ENCODE measurements around the gene RAMP2.
A peak's percentile ranks its signal among the peaks of the same experiment; 100 is the strongest.
"Not testable (repeated sequence)": the region's sequence is repeated elsewhere in the genome, so short reads cannot be mapped to it uniquely, and the experiment has no call there.

RAMP2 gene, protein sequence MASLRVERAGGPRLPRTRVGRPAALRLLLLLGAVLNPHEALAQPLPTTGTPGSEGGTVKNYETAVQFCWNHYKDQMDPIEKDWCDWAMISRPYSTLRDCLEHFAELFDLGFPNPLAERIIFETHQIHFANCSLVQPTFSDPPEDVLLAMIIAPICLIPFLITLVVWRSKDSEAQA

DNA sequence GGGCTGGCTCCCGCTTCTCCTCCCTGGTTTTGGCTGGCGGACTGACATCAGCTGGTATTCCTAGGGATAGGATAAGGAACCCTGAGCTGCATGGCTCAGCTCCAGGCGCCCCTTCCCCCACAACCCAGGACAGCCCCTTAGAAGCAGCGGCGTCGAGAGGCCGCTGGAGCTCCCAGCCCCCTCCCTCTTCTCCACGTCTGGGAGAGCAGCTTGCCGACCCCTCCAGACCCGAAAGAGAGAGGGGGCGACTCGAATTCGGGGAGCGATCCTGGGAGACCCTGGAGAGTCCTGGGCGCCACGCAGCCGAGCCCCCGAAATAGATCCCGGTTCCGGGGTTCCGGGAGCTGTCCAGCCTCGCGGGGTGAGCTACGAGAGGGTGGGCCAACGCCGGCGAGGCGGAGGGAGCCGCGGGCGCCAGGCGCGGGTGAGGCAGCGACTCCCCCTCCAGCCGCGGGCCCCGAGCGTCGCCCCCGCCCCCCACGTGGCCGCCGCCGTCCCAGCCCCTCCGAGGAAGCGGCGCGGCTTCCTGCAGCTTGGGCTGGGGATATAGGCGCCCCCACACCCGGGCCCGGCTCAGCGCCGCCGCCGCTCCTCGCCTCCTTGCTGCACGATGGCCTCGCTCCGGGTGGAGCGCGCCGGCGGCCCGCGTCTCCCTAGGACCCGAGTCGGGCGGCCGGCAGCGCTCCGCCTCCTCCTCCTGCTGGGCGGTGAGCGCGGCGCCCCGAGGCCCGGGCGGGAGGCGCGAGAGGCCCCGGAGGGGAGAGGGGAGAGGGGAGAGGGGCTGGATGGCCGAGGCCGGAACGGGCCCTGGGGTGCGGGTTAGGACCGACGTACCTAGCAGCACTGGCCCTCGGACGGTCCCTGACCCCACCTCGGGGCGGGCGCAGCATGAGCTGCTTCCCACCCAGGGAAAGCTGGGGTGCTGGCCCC, at the start of gene RAMP2:
RAMP2 (plus strand) TSS at position 576 of the 930 bp plus-strand sequence; CDS start at position 611, 35 bp downstream.
- peak; percentile 43 for DNase-seq (ENCODE audit: low read depth, low spot score)

GRCh38 chr17:42720996-42721583, 39.9 kb upstream of the RAMP2 start:
- peak; percentile 12 for DNase-seq (ENCODE audit: low read depth, low spot score)

- no peak for DNase-seq (ENCODE audit: low read depth, low spot score)
Measured at GRCh38 chr17:42723636-42724035, 37.4 kb upstream of the RAMP2 start.

DNA sequence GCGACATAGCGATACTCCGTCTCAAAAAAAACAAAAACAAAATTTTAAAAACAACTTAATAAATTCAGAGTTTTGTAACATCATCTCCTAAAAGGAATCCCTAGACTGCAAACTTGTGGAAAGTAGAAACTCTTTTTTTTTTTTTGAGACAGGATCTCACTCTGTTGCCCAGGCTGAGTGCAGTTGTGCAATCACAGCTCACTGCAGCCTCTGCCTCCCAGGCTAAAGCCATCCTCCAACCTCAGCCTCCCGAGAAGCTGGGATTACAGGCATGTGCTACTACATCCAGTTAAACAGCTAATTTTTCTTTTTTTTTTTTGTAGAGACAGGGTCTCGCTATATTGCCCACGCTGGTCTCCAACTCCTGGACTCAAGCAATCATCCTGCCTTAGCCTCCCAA, 35.9 kb upstream of the RAMP2 start:
- no peak for DNase-seq (ENCODE audit: low read depth, low spot score)

DNA sequence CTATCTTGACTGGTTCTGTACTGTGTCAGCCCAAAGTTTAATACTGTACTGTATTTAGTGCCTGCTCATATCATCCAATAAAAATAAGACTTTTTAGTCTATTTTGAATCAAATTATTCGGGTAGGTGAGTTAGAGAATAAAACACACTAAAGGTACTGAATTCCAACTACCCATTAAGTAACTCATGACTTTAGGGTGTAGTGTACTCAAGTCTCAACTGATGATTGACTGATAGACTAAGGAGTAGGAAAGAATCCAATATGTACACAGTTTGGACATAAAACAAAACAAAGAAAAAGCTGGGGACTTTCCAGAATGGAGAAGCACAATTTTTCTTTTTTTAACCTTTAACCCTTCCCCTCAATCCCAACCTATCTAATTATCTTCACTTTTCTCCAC, 20.3 kb upstream of the RAMP2 start:
- no peak for DNase-seq (ENCODE audit: low read depth, low spot score)

- DNase-seq (ENCODE audit: low read depth, low spot score), result not testable (repeated sequence)
Measured at GRCh38 chr17:42742916-42743315, 18.1 kb upstream of the RAMP2 start.

DNA sequence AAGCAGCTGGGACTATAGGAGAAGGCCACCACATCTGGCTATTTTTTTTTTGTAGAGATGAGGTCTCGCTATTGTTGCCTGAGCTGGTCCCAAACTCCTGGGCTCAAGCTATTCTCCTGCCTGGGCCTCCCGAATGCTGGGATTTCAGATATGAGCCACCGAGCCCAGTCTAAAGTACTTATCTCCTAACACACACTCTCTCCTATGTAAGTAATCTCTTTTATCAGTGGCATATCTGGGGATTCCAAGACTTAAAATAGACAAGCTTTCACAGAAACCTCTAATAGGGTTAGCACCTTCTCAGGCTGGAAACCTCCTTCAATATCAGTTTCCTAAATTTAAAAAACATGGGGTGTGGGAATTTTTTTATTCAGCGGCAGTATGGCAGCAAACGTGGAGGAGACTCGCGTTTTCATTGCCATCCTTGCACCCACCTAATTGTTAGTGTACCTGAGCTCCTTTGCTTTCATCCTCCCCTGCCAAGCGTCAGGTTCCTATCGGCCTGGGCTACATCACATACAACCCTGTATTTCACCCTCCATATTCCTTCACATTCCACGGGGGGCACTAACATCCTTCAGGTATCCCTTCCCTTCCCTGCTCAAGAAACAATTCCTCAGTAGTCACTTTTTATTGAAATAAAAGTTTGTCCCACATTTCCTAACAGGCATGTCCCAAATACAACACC, 17.3 kb upstream of the RAMP2 start:
- DNase-seq (ENCODE audit: low read depth, low spot score), result no peak

DNA sequence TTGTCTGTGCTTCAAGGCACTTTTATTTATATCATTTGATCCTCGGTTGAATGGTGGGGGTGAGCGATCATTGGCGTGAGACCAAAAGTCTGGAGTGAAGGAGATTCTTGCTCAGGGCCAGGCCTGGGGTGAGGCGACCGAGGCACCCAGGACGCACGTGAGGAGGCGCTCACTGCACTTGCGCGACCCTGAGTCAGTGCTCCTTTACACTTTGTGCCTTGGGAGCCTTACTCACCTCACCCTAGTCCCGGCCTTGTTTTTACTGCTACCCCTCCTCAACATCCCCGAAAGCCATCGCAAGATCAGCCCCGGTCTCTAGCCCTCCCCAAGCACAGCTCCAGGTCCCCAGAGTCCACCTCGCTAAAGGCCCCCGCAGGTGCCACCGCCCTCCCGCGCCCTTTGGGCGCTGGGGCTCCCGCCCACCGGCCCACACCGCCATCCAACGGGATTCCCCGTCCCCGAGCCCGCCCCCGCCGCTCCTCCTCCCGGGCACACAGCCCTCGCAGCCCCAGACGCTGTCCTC, 16.7 kb upstream of the RAMP2 start:
- DNase-seq (ENCODE audit: low read depth, low spot score), result peak; percentile 81

DNA sequence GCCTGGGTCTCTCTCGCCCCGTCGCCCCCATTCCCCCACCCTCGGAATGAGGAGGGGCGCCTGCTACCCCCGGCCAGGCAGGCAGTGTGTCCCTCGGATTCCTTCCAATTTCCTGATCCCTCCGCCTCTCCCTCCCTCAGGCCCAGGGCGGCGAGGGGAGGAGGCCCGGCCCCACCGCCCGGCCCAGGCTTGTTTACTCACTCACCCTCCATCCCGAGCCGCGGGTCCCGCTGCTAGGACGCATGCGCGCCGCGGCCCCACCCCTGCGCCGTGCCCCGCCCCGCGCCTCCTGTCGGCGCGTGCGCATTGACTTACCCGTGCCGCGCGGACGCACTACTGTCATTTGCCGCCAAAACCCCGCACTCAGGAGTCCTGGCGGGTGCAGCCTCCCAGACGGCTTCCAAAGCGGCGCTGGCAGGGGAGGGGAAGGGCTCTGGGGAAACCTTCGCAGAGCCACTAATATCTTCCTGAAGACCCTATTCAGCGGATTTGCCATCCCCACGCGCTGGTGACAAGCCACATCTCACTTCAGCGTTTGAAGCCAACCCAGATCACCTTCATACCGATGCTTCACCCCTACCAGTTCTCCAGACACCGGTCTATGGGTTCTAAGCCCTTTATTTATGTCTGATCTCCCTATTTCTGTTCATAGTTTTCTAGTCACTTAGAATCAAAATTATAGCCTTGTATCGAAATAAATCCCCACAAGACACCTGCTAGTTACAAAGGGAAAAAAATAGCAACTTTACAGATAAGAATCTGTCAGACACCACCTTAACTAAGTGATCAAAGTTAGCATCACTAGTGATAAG, 16.0 kb upstream of the RAMP2 start, which contains the start of gene EZH1:
EZH1 (minus strand) TSS at position 235 of the 812 bp plus-strand sequence. CDS start 16,099 bp downstream, outside the sequence.
- DNase-seq (ENCODE audit: low read depth, low spot score), result peak; percentile 97

DNA sequence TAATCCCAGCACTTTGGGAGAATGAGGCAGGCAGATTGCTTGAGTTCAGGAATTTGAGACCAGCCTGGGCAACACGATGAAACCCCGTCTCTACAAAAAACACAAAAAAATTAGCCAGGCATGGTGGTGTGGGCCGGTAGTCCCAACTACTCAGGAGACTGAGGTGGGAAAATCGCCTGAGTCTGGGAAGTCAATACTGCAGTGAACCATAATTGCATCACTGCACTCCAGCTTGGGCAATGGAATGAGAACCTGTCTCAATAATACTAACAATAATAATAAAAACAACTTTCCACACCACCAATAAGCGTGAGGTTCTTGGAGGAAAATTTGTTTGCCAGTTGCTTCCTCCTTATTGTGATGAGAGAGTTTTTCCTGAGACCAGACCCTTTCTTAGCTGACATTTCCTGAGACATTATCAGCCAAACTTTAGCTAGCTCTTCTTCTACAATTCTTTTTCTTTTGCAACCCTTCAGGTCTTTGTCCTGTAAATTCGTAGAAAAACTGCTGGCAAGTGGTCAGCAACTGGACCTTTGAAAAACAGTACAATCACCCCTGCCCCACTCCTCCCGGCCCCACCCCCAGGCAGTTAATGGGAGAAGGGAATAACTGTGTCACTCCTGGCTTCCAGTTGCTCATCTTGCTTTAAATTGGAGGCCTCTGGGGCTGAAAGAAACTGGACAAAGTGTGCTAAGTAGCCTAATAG, 12.7 kb upstream of the RAMP2 start:
- no peak for DNase-seq (ENCODE audit: low read depth, low spot score)

- no peak for DNase-seq (ENCODE audit: low read depth, low spot score)
Measured at GRCh38 chr17:42748908-42749798, 11.9 kb upstream of the RAMP2 start.

DNA sequence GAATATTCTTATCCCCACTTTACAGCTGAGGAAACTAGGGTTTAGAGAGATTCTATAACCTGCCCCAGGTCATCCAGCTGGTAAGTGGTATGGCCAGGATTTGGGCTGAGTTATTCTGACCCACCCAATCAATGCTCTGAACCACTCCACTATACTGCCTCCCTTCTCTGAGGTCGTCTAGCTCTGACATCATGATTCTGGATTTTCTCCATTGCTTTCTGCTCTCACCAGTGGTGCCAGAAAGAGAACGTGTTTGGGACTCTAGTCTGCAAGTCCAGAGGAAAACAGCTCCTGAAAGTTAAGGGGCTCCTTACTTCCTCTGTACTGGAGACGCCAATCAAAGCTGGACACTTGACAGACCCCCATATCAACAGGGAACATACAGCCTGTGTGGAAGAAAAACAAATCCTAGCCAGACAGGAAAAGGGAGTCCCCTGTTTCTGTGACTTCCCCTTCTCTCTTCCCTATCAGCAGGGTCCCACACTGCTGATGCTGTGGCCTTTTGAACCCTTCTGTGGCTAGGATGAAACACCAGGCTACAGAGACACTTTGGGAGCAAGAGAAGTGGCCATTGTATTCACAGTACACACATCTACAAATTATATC, 10.2 kb upstream of the RAMP2 start:
- no peak for DNase-seq (ENCODE audit: low read depth, low spot score)

DNA sequence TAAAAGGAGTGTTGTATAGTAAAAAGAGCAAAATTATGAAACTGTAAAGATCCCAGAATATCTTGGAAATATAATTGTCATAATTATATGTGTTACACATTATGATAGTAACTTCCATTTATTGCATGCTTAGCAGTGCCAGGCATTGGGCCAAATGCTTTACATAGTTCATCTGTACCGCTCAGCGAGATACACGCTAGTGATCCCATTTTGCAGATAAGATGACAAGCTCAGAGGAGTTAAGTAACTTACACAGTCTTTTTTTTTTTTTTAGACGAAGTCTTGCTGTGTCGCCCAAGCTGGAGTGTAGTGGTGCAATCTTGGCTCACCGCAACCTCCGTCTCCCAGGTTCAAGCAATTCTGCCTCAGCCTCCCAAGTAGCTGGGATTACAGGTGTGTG, 9.4 kb upstream of the RAMP2 start:
- DNase-seq (ENCODE audit: low read depth, low spot score), result no peak

DNA sequence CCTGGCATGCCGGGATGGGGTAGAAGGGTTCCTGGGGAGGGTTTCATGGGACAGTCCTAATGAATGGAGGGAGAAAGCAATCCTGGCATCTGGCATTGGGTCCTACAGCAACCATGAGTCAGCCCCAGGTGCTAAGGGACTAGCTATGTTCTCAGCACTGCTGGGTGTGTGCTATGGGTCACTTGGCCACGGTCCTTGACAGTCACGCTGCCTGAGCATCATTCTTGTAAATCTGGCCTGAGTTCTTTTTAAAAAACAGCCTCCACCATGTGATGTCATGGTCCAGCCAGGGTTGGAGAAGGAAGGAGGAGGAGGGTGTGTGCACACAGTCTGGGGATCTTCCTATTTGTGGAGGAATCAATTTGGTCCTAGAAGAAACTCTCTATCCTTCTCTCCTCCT, 6.2 kb upstream of the RAMP2 start:
- DNase-seq (ENCODE audit: low read depth, low spot score), result no peak

GRCh38 chr17:42759982-42760651, 910 bp upstream of the RAMP2 start:
- DNase-seq (ENCODE audit: low read depth, low spot score), result no peak

- DNase-seq (ENCODE audit: low read depth, low spot score), result no peak
Measured at GRCh38 chr17:42761638-42762037, 611 bp downstream of the RAMP2 start.

DNA sequence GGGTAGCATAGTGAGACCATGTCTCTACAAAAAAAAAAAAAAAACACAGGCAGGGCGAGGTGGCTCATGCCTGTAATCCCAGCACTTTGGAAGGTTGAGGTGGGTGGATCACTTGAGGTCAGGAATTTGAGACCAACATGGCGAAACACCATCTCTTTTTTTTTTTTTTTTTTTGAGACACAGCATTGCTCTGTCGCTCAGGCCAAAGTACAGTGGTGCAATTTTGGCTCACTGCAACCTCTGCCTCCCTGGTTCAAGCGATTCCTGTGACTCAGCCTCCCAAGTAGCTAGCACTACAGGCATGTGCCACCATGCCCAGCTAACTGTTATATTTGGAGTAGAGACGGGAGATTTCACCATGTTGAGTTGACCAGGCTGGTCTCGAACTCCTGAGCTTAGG, 5.1 kb downstream of the RAMP2 start:
- no peak for DNase-seq (ENCODE audit: low read depth, low spot score)

GRCh38 chr17:42767512-42767911, 6.5 kb downstream of the RAMP2 start:
- DNase-seq (ENCODE audit: low read depth, low spot score), result no peak
